ENCODE measurements around the gene GMPPB.

GMPPB gene

DNA sequence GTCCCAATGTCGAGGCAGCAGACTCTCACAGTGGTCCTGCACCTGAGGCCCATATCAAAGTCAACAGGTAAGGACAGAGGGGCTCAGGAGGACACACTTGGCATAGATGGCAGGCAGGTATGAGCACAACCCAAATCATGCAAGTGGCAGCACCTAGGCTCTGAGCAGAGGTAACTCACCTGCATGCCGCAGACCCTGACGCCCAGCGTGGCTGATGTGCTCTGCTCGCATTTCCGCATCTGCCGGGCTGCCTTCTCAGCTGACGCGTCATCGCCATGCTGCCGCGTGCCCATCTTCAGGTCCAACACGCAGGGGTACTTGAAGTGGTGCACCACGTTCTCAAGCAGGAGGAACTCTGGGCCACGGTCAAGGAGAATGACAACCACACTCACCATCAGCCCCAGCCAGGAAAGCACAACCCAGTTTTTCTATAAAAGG lies 4.2 kb upstream of the GMPPB start:
- no peak for DNase-seq

DNA sequence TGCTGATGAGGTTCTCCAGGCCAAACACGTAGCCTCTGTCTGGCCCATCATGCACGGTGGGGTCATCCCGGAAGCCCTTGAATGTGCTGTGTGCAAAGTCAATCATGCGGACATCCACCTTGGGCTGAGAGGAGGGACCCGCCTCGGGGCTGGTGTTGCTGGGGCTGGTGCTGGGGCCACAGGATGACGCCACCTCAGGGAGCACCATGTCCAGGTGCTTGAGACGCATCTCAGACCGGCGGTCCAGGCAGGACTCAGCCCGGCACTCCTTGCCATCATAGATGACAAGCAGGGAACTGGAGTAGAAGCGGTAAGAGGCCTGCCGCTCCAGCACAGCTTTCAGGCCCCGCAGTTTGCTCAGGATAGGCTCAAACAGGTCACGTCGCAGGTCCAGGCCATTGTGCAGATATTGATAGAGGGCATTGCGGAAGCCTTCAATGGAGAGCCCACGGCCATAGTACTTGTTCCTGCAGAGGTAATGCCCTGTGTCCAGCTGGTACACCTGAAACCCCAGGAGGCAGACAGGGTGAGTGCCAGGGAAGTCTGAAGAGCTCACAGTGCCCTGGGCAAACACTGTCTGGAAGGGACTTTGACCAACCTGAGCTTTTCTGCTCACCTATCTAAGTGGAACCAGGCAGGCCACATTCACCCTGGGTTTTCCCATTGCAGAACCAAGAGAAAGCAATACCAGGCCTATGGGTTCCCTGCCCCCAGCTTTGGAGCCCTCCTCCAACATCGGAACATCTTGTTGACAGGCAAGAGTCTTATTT lies 3.6 kb upstream of the GMPPB start:
- no peak for DNase-seq

DNA sequence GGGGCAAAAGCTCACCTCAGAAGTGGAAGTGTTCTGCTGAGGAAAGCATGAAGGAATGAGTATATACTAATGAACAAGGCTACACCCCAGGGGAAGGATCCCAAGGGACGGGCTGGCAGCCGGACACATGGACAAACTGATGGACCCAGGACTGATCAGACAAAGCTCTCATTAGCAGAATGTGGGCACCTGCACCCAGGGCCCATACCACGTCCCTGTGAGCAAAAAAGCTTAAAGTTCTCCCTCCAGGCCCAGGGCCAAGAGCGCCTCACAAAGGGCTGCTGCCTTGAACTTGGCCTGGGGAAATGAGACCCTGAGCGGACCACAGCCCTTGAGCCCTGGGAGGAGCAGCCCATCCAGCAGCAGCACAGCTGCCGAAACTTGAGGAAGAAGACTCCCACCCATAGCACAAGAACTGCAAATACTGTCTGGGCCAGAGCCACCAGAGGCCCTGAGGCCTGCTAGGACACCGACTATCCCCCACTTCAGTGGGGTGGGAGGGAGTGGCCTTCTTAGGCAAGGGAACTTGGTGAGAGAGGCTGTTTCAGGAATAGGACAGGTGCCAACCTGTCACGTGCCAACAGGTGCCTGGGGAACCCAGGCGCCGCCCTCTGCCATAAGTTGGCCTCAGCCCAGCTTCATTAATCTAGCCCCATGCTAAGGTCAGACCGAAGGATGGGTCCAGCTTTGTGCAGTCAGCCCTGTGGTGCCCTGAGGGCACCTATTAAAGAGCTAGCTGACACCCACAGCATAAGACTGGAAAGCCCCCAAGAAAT lies 2.3 kb upstream of the GMPPB start:
- DNase-seq = no peak

DNA sequence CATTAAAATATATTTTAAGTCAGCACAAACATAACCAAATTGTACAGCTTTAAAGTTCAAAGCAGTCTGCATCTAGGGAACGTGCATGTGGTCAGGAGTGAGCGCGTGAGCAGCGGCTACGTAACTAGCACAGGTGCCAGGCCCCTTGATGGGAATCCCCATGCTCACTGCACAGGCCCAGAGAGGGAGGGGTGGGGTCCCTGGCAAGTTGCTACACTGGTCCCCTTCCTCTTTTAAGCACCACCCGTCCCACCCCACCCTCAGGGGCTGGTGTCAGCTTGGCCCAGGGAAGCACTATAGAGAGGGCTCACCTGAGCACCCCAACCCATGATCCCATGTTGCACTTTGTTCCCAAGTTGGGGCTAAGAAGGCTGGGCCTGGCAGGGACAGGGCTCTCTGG lies 835 bp upstream of the GMPPB start:
- DNase-seq = peak; percentile 45

DNA sequence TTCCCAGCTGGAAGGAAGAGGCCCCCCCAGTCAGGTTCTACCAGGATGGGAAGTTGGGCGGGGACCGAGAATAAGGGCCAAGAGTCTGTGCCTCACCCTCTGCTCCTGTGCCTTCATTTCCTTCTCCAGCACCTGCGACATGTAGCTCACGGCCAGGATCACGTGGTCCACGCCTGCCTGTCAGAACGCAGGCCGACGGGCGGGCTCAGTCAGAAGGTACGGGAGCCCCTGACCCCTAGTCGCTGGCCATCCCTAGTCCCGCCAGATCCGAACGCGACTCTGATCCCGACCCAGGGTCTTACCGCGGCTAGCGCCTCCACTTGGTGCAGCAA lies 489 bp downstream of the GMPPB start:
- DNase-seq = peak; percentile 72

DNA sequence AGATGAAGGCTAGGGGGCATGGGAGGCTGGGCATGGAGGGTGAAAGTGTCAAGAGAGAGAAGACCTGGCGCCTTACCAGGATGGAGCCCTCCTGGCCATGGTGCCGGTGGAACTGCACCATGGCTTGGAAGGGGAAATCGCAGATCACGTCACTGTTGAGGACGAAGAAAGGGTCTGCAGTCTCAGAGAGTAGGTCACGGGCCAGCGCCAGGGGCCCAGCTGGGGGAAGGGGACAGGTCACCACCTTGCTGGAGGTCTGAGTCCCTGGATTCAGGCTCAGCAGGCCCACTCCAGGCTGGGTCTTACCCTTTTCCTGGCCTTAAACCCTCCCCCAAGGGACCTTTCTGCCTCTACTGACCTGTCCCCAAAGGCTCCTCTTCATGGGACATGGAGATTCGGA lies 855 bp downstream of the GMPPB start:
- no peak for DNase-seq

DNA sequence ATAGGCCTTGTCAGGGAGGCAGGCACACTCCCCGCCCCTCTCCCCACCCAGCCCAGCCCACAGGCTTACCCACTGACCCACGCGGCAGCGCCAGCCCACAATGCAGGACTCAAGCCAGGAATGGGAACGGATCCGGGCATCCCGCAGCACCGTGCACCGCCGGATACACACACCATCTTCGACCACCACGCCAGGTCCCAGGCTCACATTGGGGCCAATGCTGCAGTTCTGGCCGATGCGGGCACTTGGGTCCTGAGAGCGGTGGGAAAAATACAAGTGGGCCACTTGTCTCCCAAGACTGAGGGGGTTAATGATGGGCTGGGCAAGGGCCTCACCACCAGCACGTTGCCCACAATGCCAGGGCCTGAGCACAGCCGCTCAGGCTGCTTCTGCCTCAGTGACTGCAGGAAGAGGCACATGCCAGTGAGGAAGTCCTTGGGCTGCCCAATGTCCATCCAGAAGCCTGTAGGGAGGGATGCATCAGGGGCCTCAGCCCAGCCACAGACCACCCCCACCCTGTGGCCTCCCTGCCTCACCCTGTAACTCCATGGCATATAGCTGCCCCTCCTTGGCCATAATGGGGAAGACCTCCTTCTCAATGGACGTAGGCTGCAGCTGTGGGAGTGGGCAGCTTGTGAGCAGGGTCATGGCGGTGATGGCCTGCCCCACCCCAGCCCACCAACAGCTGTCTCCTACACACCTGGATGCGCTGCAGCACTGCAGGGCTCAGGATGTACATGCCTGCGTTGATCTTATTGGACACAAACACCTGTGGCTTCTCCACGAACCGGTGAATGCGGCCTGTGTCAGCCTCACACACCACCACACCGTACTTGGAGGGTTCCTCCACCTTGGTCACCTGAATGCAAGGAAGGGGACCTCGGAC lies 1.6 kb downstream of the GMPPB start:
- no peak for DNase-seq

DNA sequence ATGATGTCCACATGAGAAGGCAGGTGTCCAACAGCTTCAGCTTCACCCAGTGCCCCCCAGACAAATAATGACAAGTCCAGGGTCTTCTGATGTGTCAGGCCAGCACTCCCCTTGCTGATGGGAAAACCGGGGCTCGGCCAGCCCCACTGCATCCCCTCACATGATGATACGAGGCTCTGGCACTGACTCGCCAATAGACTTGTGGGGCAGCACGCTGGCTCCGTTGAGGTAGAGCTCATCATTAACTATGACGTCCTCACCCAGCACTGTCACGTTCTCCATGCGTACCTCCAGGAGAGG lies 2.2 kb downstream of the GMPPB start:
- DNase-seq = no peak

DNA sequence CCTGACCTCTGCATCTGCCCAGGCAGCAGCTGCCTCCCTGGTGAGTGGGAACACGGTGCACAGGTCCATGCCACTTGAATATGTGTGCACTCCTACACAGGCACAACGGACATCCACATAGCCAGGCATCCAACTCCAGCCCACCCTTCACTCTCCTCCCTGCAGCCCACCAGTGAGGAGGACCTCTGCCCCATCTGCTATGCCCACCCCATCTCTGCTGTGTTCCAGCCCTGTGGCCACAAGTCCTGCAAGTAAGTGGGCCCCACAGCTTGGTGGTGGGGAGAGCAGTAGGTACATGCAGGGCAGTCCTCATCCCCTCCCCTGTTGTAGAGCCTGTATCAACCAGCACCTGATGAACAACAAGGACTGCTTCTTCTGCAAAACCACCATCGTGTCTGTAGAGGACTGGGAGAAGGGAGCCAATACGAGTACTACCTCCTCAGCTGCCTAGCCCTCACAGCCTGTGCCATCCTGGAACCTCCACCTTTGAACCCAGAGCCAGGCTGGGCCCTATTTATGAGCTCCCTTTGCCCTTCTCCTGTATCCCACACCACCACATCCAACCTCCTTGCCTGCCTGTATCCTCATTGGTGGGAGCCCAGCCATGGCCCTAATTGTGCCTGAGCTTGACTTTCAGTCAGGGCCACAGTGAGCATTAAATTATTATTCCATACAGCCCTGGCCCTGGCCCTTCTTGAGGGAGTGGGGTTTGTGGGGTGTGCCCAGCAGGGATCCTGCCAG lies 2.7 kb downstream of the GMPPB start:
- DNase-seq = no peak

DNA sequence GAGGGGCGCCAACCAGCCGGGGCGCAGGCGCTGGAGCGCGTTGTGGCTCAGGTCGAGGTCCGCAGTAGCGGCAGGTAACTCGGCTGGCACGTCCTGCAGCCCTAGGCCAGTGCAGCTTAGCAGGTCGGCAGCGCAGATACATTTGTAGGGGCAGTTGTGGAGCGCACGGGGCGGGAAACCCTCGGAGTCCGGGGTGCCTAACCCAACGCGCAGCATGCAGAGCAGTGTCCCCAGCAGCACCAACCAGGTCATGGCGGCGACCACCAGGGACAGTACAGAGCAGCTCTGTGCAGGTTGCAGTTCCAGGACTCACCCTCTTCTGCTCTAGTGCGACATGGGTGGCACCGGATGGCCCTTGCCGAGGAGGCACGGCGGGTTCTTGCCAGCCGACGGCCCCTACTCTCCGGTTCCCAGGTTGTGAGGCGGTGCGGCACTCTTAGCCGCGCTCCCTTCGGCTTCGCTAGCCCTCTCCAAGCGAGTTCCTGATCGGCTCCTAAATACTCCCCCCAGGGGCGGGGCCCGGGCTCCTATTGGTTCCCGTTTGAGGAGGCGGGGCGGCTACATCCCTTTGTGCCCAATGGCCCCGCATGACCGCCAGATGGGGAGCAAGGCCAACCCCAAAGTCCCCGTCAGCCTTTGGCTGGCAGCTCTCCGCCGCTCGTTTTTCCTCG lies 4.4 kb downstream of the GMPPB start, which contains the start of gene AMIGO3:
AMIGO3 (minus strand) TSS at position 471 of the 671 bp plus-strand sequence; CDS start at position 252, 219 bp downstream.
- peak; percentile 87 for DNase-seq

DNA sequence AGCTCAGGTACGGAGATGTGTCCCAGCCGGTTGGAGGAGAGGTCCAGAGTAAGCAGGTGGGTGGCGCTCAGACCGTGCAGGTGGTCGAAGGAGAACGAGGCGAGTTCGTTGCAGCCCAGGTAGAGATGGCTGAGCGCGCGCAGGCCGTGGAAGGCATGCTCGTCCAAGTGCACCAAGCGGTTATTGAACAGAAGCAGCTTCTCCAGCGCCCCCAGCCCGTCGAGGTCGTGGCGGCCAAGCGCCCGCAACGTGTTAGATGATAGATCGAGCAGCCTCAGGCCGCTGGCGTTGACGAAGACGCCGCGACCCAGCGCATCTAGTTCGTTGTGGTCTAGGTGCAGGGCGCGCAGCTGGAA lies 4.9 kb downstream of the GMPPB start:
- DNase-seq = no peak

DNA sequence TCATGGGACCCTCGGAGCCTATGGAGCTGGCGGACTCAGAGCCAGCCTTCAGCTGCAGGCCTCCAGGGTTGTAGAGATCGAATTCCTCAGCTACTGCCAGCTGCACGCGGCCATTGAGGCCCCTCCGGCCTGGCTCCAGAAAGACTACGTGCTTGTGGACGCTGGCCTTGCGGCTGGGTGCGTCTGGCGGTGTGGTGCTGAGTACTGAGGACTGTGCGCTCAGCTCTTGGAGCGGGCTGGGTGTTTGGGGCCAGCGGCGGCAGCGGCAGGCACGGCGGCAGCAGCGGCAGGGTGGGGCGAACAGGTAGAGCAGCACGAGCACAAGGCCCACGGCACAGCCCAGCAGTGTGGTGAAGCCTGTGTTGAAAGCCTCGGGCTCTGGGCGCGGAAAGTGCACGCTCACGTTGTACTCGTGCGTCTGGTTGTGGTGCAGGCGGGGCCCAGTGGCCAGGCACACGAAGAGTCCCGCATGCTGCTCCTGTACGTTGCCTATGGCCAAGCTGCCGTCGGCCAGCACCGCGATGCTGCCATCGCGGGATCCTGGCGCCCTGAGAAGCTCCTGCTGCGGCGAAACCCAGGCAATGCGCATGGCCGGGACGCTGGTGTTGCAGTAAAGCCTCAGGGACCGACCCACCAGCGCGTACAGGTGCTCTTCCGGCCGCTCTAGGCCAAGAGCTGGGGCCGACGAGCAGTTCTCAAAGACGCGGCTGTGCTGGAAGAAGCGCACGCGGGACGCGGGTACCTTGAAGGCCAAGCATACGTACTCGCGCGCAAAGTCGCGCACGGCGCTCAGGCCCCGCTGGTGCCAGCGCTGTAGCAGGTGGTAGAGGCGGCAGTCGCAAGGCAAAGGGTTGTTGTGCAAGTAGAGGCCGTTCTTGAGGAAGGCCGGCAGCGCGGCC lies 5.5 kb downstream of the GMPPB start:
- peak; percentile 31 for DNase-seq

DNA sequence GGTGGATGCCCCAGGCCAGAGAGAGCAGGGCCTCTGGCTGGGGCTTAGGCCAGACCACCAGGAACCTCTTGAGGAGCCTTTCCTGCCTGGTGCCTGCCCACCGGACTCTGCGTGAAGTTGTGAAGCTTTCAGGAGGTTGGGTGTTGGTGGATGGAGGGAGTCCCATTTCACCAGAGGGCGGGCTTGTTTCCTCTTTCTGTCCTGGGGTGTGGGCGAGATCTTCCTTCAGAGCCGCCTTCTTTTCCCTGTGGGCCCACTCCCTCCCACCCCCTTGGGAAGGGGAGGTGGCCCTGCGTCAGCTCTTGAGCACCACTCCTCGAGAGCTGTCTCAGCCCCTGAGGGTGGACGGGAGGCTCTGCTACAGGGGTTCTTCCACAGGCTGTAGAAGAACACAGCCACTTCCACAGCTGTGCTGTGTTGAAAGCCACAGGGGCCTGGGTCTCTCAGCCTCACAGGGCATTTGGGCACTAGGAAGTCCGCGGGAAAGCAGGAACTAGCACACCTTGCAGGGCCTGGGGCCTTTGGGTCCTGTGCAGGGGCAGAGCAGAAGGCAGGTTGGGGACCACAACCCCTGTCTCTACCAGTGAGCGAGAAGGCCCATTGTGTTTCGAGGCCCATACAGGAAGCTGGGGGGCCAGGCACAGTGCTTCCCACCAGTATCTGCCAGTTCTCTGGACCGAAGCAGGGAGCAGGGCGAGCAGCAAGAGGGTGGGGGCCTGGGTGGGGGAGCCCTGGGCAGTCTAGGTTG lies 6.4 kb downstream of the GMPPB start:
- peak; percentile 24 for DNase-seq

DNA sequence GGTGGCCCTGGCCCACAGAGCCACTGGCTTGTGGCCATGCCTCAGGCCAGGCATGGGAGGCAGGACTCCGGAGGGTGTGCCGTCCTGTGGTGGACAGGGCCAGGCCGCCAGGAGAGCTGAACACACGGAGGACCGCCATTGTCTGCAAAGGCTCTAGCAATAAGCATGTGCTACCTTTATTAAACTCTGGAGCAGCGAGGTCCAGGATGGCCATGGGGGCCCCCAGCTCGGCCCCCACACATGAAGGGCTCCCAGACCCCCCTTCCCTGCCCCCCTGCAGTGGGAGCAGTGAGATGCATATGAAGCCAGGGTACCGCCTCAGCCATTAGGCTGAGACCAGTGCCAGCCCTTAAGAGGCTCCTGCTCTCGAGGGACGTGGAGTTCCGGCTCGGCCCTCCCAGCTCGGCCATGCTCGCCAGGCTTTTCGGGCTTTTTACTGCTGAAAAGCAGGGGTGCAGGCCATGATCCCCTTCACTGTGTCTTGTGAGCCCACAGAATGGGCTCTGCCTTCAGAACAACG lies 7.0 kb downstream of the GMPPB start:
- peak; percentile 21 for DNase-seq

DNA sequence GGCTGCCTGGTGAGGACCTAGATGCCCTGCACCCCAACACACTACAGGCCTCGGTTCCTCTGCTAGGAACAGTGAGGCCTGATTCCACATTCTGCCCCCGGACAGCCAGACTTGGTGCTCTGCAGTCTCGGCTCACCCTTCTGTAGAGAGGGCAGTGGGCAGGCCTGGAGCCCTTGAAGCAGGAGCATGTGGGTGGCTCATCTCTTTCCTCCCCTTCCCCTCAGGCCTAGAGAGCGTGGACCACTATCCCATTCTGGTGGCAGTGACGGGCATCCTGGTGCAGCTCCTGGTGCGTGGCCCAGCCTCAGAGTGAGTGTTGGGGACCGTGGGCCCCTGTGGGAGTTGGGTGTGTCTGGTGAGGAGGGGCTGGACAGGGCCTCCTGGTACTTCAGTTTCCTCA lies 7.6 kb downstream of the GMPPB start:
- DNase-seq = peak; percentile 27

DNA sequence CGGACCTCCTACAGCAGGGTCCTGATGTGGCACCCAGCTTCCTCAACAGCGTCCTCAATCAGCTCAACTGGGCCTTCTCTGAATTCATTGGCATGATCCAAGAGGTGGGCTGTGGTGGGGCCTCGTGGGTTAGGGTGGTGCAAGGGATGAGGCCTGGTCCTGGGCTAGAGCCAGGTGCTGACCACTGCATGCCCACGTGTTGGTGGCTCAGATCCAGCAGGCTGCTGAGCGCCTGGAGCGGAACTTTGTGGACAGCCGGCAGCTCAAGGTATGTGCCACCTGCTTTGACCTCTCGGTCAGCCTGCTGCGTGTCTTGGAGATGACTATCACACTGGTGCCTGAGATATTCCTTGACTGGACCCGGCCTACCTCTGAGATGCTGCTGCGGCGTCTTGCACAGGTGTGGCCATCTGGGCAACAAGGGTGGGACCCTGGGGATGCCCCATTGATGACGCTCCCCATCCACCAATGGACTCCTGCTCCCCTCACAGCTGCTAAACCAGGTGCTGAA lies 8.1 kb downstream of the GMPPB start:
- no peak for DNase-seq

DNA sequence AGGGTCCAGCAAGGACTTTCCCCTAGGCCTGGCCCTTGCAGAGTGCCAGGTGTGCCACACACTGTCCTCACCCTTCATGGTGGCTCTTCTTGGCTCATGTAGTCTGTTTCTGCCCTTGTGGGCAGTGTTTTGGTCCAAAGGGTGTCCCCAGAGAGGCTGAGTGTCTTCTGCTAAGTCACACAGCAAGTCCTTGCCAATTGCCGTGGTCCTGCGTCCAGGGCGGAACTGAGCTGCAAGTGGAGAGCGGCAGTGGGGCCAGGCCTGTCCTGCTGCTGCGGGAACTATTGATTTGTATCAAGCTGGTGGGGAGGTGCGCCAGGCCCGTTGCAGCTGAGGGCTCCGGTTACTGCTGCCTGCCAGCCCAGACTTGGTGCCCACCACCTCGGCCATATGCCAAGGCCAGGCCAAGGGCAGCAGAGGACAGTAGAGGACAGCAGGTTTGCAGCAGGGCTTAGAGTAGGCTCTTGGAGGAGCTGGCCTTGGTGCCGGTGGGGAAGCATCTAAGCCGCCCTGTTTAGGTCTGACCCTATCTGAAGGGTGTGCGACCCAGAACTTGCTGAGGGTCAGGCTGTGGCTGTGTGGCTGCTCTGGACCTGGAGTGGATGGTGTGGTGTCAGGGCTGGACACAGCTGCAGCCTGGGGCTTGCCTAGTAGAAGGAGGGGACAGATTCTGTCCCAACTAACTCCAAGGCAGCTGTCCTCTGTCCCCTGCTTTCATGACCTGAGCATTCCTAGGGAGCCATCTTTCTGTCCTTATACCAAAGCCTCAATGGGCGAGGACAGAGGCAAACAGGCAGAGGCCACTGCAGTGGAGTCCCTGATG lies 8.8 kb downstream of the GMPPB start:
- DNase-seq = no peak

DNA sequence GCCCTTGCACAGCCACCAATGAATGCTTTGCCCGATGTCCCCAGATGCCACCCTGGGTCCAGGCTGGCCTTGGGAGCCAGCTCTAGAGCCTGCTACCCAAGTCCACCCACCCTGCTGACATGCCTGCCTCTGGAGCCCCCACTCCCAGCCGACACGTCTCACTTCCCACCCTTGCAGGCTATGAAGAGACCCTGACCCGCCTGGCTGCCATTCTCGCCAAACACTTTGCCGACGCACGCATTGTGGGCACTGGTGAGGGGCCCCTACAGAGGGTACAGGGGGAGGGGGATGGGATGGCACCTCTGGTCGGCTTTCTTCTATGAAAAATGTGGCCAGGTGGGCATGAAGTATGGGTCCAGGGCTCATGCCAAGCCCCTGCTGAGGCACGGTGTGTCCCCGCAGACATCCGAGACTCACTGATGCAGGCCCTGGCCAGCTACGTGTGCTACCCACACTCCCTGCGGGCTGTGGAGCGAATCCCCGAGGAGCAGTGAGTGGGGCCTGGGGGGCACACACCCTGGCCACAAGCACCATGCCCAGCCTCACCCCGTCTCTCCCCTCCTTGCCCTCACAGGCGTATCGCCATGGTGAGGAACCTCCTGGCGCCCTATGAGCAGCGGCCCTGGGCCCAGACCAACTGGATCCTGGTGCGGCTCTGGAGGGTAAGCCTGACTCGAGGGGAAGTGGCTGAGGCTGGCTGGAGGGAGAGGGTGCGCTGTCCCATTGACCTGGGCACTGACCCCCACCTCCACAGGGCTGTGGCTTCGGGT lies 10.2 kb downstream of the GMPPB start:
- no peak for DNase-seq
